NCI-H2196 treated with DMSO at 0.1 percent for 48 hours (cell line): ENCODE data around the gene PLXNB1.

Source experiments
- DNase-seq: peaks from one replicate; lab custom pipeline; 2025; ENCODE audit not compliant: unreplicated experiment; lab: John Stamatoyannopoulos, UW

The PLXNB1 gene

GRCh38 chr3:48420561-48420960 is 9.3 kb downstream of the PLXNB1 start:
- DNase-seq = no peak

- no peak for DNase-seq
Measured at GRCh38 chr3:48419597-48419996, 10.3 kb downstream of the PLXNB1 start.

GRCh38 chr3:48419149-48419548 is 10.7 kb downstream of the PLXNB1 start:
- DNase-seq = no peak

GRCh38 chr3:48418651-48419050 is 11.2 kb downstream of the PLXNB1 start:
- no peak for DNase-seq

GRCh38 chr3:48418140-48418539 is 11.7 kb downstream of the PLXNB1 start:
- DNase-seq = no peak

GRCh38 chr3:48417529-48418108 is 12.3 kb downstream of the PLXNB1 start:
- DNase-seq = no peak

- DNase-seq = no peak
Measured at GRCh38 chr3:48416546-48416945, 13.3 kb downstream of the PLXNB1 start.

- DNase-seq = no peak
Measured at GRCh38 chr3:48416091-48416505, 13.8 kb downstream of the PLXNB1 start.

- no peak for DNase-seq
Measured at GRCh38 chr3:48415251-48415953, 14.5 kb downstream of the PLXNB1 start.

- DNase-seq = no peak
Measured at GRCh38 chr3:48414376-48415250, 15.3 kb downstream of the PLXNB1 start.

GRCh38 chr3:48413611-48414010 is 16.3 kb downstream of the PLXNB1 start:
- DNase-seq = no peak

GRCh38 chr3:48413086-48413485 is 16.8 kb downstream of the PLXNB1 start:
- no peak for DNase-seq

GRCh38 chr3:48412375-48413001 is 17.4 kb downstream of the PLXNB1 start:
- no peak for DNase-seq

GRCh38 chr3:48411606-48412374 is 18.1 kb downstream of the PLXNB1 start:
- no peak for DNase-seq

- no peak for DNase-seq
Measured at GRCh38 chr3:48411041-48411588, 18.8 kb downstream of the PLXNB1 start.

GRCh38 chr3:48410205-48411040 is 19.5 kb downstream of the PLXNB1 start:
- DNase-seq = no peak

GRCh38 chr3:48409291-48410201 is 20.3 kb downstream of the PLXNB1 start:
- DNase-seq = no peak

- DNase-seq = no peak
Measured at GRCh38 chr3:48408823-48409281, 21.0 kb downstream of the PLXNB1 start.
